Neuronal stem cell (in vitro differentiated cells): ENCODE data around the gene NCBP2.
A peak's percentile ranks its signal among the peaks of the same experiment; 100 is the strongest.

Experiments used
- DNase-seq: peaks from one replicate; pipeline ENCODE4 v3.0.0-alpha.2; 2013; ENCODE audit warnings: low spot score
- H2AFZ ChIP-seq: one replicate; pipeline ENCODE4 v1.6.1; 2013; ENCODE audit warnings: mild to moderate bottlenecking, low read length, inconsistent platforms
- H2AK5ac ChIP-seq: 2 replicates; pipeline ENCODE4 v1.6.1; 2013; ENCODE audit warnings: low read depth, mild to moderate bottlenecking, inconsistent platforms, low read length, moderate library complexity, mixed read lengths
- H2BK120ac ChIP-seq: 2 replicates; pipeline ENCODE4 v1.6.1; 2013; ENCODE audit warnings: low read depth, mild to moderate bottlenecking, inconsistent platforms, low read length, moderate library complexity, mixed read lengths
- H2BK12ac ChIP-seq: one replicate; pipeline ENCODE4 v1.6.1; 2013; ENCODE audit warnings: low read length, inconsistent platforms
- H2BK15ac ChIP-seq: 2 replicates; pipeline ENCODE4 v1.6.1; 2013; ENCODE audit warnings: mild to moderate bottlenecking, low read length, inconsistent platforms, mixed read lengths
- H2BK5ac ChIP-seq: one replicate; pipeline ENCODE4 v1.6.1; 2013; ENCODE audit warnings: inconsistent platforms, mild to moderate bottlenecking, low read length, moderate library complexity
- H3K14ac ChIP-seq: one replicate; pipeline ENCODE4 v1.6.1; 2013; ENCODE audit warnings: low read length, inconsistent platforms
- H3K18ac ChIP-seq: 2 replicates; pipeline ENCODE4 v1.6.1; 2013; ENCODE audit warnings: low read length, inconsistent platforms
- H3K23ac ChIP-seq: 2 replicates; pipeline ENCODE4 v1.6.1; 2013; ENCODE audit warnings: low read depth, mild to moderate bottlenecking, mixed read lengths, low read length, inconsistent platforms; ENCODE audit not compliant: poor library complexity
- H3K27ac ChIP-seq: replicated peaks from 3 replicates; pipeline ENCODE4 v1.5.1; 2013; ENCODE audit warnings: low read length, inconsistent platforms
- H3K27me3 ChIP-seq, 3 experiments: 2 replicates each; pipeline ENCODE4 v1.6.1; 2013; ENCODE audit warnings: low read length in 3 of 3, mild to moderate bottlenecking in 2 of 3, inconsistent platforms in 1 of 3, low read depth in 1 of 3, mixed read lengths in 1 of 3, moderate library complexity in 1 of 3; ENCODE audit not compliant: control insufficient read depth in 3 of 3, insufficient read depth in 3 of 3
- H3K36me3 ChIP-seq, 2 donors: replicated peaks in 1 of 2; 2 replicates each; pipeline ENCODE4 v1.6.1; 2013; ENCODE audit warnings: low read length in 2 of 2; ENCODE audit not compliant: control insufficient read depth in 2 of 2, insufficient read depth in 2 of 2
- H3K4ac ChIP-seq: 2 replicates; pipeline ENCODE4 v1.6.1; 2013; ENCODE audit warnings: inconsistent platforms, mild to moderate bottlenecking, low read length, moderate library complexity
- H3K4me1 ChIP-seq, 2 donors: 1 replicate in 1 of 2; 2 replicates in 1 of 2; pipeline ENCODE4 v1.6.1; 2013; ENCODE audit warnings: low read length in 2 of 2, low read depth in 1 of 2; ENCODE audit not compliant: control insufficient read depth in 2 of 2, insufficient read depth in 1 of 2
- H3K4me2 ChIP-seq: one replicate; pipeline ENCODE4 v1.6.1; 2013; ENCODE audit warnings: mild to moderate bottlenecking, low read length, inconsistent platforms; ENCODE audit not compliant: insufficient read depth, poor library complexity, severe bottlenecking
- H3K4me3 ChIP-seq, 2 donors: 2 replicates each; pipeline ENCODE4 v1.5.1; 2013; ENCODE audit warnings: low read length in 2 of 2, mild to moderate bottlenecking in 2 of 2, inconsistent platforms in 1 of 2, moderate library complexity in 1 of 2
- H3K79me1 ChIP-seq: one replicate; pipeline ENCODE4 v1.6.1; 2013; ENCODE audit warnings: low read depth, mild to moderate bottlenecking, inconsistent platforms, low read length, moderate library complexity
- H3K9ac ChIP-seq: one replicate; pipeline ENCODE4 v1.6.1; 2013; ENCODE audit warnings: mild to moderate bottlenecking, low read depth, low read length, inconsistent platforms; ENCODE audit not compliant: poor library complexity
- H3K9me3 ChIP-seq, 2 donors: replicated peaks in 1 of 2; 2 replicates each; pipeline versions ENCODE3 to v1.6.1; 2013; ENCODE audit warnings: low read length in 2 of 2, mild to moderate bottlenecking in 2 of 2, inconsistent platforms in 1 of 2, low read depth in 1 of 2, mixed read lengths in 1 of 2, moderate library complexity in 1 of 2; ENCODE audit not compliant: control insufficient read depth in 2 of 2, insufficient read depth in 1 of 2
- H4K8ac ChIP-seq: one replicate; pipeline ENCODE4 v1.6.1; 2013; ENCODE audit warnings: low read depth, mild to moderate bottlenecking, inconsistent platforms, low read length, moderate library complexity
- H4K91ac ChIP-seq: one replicate; pipeline ENCODE4 v1.6.1; 2013; ENCODE audit warnings: low read length, low read depth, mild to moderate bottlenecking, inconsistent platforms; ENCODE audit not compliant: poor library complexity
- WGBS, 2 donors: extraction: QIAGEN DNeasy Blood & Tissue Kit; methylation state at CpG; one replicate each; pipeline ENCODE4 v1.1.7; 2013; ENCODE audit warnings: missing lambda C conversion rate in 2 of 2, mixed read lengths in 1 of 2; ENCODE audit not compliant: insufficient read length in 2 of 2, insufficient replicate concordance in 1 of 2; ENCODE audit errors: extremely low coverage in 2 of 2; 5-methylcytosine and 5-hydroxymethylcytosine counted together

NCBP2 gene

DNA sequence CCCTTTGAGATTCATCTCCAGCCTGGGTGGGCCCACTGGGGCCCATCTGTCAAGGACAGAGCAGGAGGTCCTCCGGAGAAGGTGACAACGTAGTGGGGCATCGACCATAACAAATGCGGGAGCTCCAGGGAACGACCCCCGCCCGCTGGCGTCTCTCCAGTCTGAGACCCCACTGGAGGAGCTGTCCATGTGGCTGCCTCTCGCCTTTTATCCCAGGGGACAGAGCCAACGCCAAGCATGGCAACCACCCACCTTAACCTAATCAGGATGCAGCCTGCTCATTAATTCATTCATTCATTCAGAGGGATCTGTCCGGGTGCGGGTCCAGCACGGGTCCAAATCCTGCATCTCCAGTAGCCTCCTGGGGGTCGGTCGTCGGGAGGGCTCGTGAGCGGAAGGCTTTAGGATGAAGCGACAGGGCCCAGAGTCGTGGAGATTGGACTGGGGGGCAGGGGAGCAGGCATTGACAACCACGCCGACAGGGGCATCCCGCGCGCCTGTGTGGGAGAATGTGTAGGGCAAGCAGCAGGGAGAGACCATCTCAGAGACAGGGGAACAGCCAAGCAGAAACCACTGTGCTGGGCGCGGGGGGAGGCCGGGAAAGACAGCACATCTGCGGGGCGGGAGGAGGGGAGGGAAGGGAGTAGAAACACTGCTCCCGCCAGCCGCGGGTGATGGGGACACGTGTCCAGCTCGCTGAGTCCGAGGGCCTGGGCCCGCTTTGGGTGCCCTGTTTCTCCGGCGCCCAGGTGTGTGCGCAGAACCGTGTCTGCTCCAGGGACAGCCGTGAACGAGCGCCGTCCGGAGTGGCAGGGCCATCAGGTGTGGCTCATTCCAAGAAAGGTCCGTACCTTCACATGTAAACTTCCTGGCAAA, 24.4 kb upstream of the NCBP2 start:
- H4K8ac ChIP-seq, result no peak overlapping the region
- peak overlapping the region; percentile 22 for H3K4me2 ChIP-seq
- no peak overlapping the region for H3K4ac ChIP-seq
- no peak overlapping the region for H3K4me3 ChIP-seq
- no peaks in the 10 kb centered on the region for H3K36me3 ChIP-seq
- H2BK12ac ChIP-seq, result no peak overlapping the region
- H3K23ac ChIP-seq, result peak overlapping the region; percentile 46
- no peak overlapping the region for H2BK15ac ChIP-seq
- no peak overlapping the region for H4K91ac ChIP-seq
- DNase-seq, result no peak
- peaks cover 2 to 4% of the 10 kb centered on the region in 2 donors for H3K4me1 ChIP-seq
- H3K18ac ChIP-seq, result peak overlapping the region; percentile 27
- no peak overlapping the region for H3K27ac ChIP-seq
- no peak overlapping the region for H2BK120ac ChIP-seq
- no CpG with 5 or more reads among the region's 47 CpGs for WGBS, 2 donors
- peaks cover 25 to 63% (median 30%) of the 10 kb centered on the region in 3 experiments for H3K27me3 ChIP-seq
- H3K9ac ChIP-seq, result no peak overlapping the region
- H2AK5ac ChIP-seq, result peak overlapping the region; percentile 58
- no peak overlapping the region for H3K14ac ChIP-seq
- H3K9me3 ChIP-seq, result peaks cover 12 to 26% of the 10 kb centered on the region in 2 donors
- no peak overlapping the region for H2AFZ ChIP-seq
- no peak overlapping the region for H2BK5ac ChIP-seq
- no peaks in the 10 kb centered on the region for H3K79me1 ChIP-seq

DNA sequence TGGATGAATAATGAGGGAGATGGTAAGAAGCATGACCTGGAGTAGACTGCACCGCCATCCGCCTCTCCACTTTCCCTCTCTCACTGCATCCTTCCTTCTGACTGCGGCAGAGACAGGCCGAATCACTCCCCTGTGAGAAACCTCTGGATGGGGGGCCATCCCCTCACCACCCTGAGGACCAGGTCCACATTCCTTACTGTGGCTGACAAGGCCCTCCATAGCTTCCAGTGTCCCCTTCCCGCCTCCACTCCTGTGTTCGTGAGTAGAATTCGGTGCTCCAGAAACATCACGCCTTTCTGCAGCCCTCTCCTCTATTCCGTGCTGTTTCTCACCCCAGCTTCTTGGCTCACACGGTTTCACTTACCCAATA, 23.5 kb upstream of the NCBP2 start:
- Histone ChIP-seq H3K4me1 (peaks cover 2 to 4% of the 10 kb centered on the region in 2 donors), H3K36me3 (no peaks in the 10 kb centered on the region), H2BK12ac (no peak overlapping the region), H2BK120ac (no peak overlapping the region), H3K4ac (no peak overlapping the region), H3K27me3 (peaks cover 25 to 57% (median 28%) of the 10 kb centered on the region in 3 experiments), H3K14ac (no peak overlapping the region), H2AFZ (no peak overlapping the region), H4K8ac (no peak overlapping the region), H3K27ac (no peak overlapping the region), H3K4me3 (no peak overlapping the region), H4K91ac (no peak overlapping the region), H3K4me2 (no peak overlapping the region), H3K9me3 (peaks cover 8 to 18% of the 10 kb centered on the region in 2 donors), H2AK5ac (no peak overlapping the region), H3K23ac (no peak overlapping the region), H2BK5ac (no peak overlapping the region), H2BK15ac (no peak overlapping the region), H3K79me1 (no peaks in the 10 kb centered on the region), H3K18ac (no peak overlapping the region), H3K9ac (no peak overlapping the region)
- no peak for DNase-seq
- no CpG with 5 or more reads among the region's 10 CpGs for WGBS, 2 donors

DNA sequence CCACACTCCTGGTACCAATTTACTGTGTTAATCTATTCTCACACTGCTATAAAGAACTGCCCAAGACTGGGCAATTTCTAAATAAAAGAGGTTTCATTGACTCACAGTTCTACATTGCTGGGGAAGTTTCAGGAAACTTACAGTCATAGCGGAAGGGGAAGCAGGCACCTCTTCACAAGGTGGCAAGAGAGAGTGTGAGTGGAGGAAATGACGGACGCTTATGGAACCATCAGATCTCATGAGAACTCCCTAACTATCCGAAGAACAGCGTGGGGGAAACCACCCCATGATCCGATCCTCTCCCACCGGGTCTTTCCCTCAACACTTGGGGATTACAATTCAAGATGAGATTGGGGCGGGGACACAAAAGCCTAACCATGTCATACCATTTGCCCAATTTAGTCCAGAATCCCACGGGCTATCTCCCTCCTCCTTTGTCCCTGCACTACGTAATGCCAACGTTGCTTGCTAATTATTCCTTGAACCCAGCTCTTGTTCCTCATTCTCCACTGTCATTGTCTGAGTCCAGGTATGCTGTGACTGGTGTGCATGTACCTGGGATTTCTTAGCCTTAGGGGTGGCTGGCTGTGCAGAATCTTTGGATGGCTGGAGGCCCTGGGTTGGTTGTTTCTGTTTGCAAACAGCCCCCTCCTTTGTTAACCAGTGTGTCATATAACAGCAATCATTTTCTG, 22.9 kb upstream of the NCBP2 start:
- Histone ChIP-seq H3K4me1 (peaks cover 2 to 4% of the 10 kb centered on the region in 2 donors), H2AK5ac (no peak overlapping the region), H2BK12ac (no peak overlapping the region), H3K18ac (no peak overlapping the region), H2BK15ac (no peak overlapping the region), H3K9ac (no peak overlapping the region), H4K8ac (no peak overlapping the region), H2AFZ (no peak overlapping the region), H3K4ac (no peak overlapping the region), H4K91ac (no peak overlapping the region), H3K4me3 (no peak overlapping the region), H3K9me3 (peaks cover 4 to 13% of the 10 kb centered on the region in 2 donors), H3K79me1 (no peaks in the 10 kb centered on the region), H2BK5ac (no peak overlapping the region), H2BK120ac (no peak overlapping the region), H3K27ac (no peak overlapping the region), H3K27me3 (peaks cover 23 to 52% (median 25%) of the 10 kb centered on the region in 3 experiments), H3K23ac (no peak overlapping the region), H3K14ac (no peak overlapping the region), H3K4me2 (no peak overlapping the region), H3K36me3 (no peaks in the 10 kb centered on the region)
- WGBS, 2 donors, result no CpG with 5 or more reads among the region's 11 CpGs
- no peak for DNase-seq

DNA sequence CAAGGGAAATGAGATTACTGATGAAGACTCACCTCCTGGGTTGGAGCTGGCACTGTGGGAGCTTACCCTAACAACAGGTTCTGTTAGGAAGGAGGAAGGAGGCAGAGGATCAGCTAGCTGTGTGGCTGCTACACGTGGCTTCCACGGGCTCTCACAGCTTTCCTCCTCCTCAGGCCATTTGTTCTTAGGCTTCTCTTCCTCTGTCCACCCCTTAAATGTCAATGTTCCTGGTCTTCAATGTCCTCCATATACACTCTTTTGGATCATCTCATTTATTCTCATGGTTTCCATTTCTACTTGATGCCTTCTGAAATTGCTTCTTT, 21.3 kb upstream of the NCBP2 start:
- peaks cover 2 to 4% of the 10 kb centered on the region in 2 donors for H3K4me1 ChIP-seq
- H2BK12ac ChIP-seq, result no peak overlapping the region
- WGBS, 2 donors, result no CpG with 5 or more reads among the region's 2 CpGs
- H2AFZ ChIP-seq, result no peak overlapping the region
- H2BK120ac ChIP-seq, result no peak overlapping the region
- H3K9me3 ChIP-seq, result peaks cover 4 to 12% of the 10 kb centered on the region in 2 donors
- H3K4ac ChIP-seq, result no peak overlapping the region
- H3K4me2 ChIP-seq, result no peak overlapping the region
- DNase-seq, result no peak
- no peak overlapping the region for H2AK5ac ChIP-seq
- H4K91ac ChIP-seq, result no peak overlapping the region
- H3K79me1 ChIP-seq, result no peaks in the 10 kb centered on the region
- H3K27me3 ChIP-seq, result peaks cover 17 to 37% (median 17%) of the 10 kb centered on the region in 3 experiments
- H3K4me3 ChIP-seq, result no peak overlapping the region
- H3K14ac ChIP-seq, result no peak overlapping the region
- no peak overlapping the region for H4K8ac ChIP-seq
- no peak overlapping the region for H3K18ac ChIP-seq
- no peak overlapping the region for H3K27ac ChIP-seq
- no peak overlapping the region for H2BK15ac ChIP-seq
- no peaks in the 10 kb centered on the region for H3K36me3 ChIP-seq
- no peak overlapping the region for H3K9ac ChIP-seq
- H3K23ac ChIP-seq, result no peak overlapping the region
- H2BK5ac ChIP-seq, result no peak overlapping the region
